GM12892 (cell line): ENCODE results near the gene ABCB6.
A peak's percentile ranks its signal among the peaks of the same experiment; 100 is the strongest.

Source experiments
- DNase-seq: peaks from one replicate; pipeline ENCODE4 v3.0.0; 2011; ENCODE audit not compliant: insufficient read length
- FAIRE-seq: peaks from 2 replicates; lab custom pipeline; 2011; peaks lifted over from hg19 to GRCh38; lab: Jason Lieb, UNC
- POLR2A ChIP-seq: IDR thresholded peaks from 2 replicates; pipeline ENCODE4 v1.6.1; 2011; ENCODE audit warnings: low read depth, low read length, control low read depth
- POLR2AphosphoS5 ChIP-seq: IDR thresholded peaks from 2 replicates; pipeline ENCODE4 v1.6.1; 2011; ENCODE audit warnings: low read depth, low read length, control low read depth
- TAF1 ChIP-seq: IDR thresholded peaks from 2 replicates; pipeline ENCODE4 v1.6.1; 2011; ENCODE audit warnings: low read depth, mild to moderate bottlenecking, control low read depth, low read length, borderline replicate concordance

ABCB6 gene

DNA sequence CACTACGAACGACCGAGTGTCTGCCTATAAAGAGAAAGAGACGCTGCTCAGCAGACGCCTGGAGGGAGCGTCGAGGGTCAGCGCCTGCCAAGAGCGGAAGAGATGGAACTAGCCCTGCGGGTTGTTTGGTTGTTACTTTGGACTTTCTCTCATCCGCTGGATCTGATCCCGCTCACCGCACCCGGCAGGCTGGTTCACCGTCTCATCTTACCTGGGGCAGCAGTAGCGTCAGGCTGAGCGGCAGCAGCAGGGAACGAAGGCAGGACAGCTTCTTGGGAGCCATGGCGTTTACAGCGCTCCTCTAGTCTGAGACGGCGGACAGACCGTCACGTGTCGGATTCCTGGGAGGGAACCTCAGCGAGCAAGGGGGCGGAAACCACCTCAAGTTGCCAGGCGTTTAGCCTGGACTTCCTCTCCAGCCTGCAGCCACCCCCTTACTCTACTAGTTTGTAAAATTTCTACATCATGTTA lies 24.6 kb upstream of the ABCB6 start:
- TF ChIP-seq POLR2AphosphoS5, result no peak
- TF ChIP-seq POLR2A, result no peak
- no peak for TF ChIP-seq TAF1
- FAIRE-seq, result no peak
- DNase-seq, result no peak

DNA sequence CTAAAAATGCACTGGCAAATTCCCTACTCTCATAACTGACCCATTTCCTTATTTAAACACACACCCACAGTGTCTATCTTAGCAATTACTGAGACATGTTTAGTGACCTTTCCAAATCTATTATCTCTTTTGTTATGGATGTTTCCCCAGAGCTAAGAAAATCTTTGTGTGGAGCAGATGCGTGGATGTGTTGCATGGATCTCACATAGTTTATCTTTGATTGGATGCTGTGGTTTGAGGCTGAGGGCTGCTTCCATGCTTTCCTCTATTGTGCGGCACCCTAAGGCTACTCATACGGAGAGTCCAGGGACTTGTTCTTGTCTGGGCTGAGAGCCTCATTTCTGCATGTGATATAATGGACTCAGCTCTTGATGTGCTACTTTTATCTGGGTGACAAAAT lies 15.6 kb upstream of the ABCB6 start:
- no peak for FAIRE-seq

GRCh38 chr2:219230059-219230540 lies 11.3 kb upstream of the ABCB6 start:
- FAIRE-seq (no peak), DNase-seq (no peak)
- TF ChIP-seq TAF1, result no peak
- TF ChIP-seq POLR2AphosphoS5, result no peak
- no peak for TF ChIP-seq POLR2A

More for the DNA sequence above, 15.6 kb upstream of the ABCB6 start:
- DNase-seq, result no peak
- TF ChIP-seq TAF1 (no peak), POLR2A (no peak), POLR2AphosphoS5 (no peak)

DNA sequence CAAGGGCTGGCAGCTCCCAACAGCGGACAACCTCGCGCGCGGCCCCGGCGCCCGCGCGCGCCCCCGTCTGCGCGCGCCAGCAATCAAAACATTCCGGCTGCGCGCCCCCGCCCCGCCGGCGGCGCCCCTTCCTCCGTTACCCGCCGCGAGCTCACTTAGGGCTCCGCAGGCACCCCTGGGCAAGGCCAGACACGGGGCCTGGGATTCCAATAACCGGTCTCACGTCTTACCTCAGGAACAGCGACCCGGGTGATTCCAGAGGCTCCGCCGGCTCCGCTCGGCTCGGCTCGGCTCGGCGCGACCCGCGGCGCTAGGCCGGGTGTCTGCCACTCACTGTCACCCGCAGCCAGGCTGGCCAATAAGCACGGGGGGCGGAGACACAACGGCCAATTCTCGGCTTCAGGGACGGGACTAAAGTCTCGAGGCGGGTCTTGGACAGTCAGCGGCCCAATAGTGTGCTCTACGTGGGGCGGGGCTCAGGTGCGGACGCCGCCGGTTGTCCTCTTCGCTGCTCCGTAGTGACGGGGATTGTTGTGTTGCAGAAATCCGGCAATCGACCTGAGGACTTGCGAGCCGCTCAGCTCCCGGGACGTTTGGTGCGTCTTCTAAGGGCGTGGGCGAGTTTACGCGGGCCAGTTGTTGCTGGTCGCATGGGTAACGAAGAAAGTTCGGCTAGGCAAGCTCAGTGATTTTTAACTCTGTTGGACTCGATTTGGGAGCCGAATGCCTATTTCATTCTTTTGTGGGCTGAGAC lies 10.7 kb upstream of the ABCB6 start, which contains the start of the genes ANKZF1 and ATG9A:
TSS of gene ANKZF1 (plus strand) at position 502 of the 754 bp plus-strand sequence. CDS start 452 bp downstream, outside the sequence.
TSS of gene ATG9A (minus strand) at position 332 of the 754 bp plus-strand sequence. CDS start 1,612 bp downstream, outside the sequence.
- FAIRE-seq, result peak; percentile 99
- TF ChIP-seq TAF1 (peak; percentile 64; the same call in 1 of the 2 replicates), POLR2A (peak; percentile 84), POLR2AphosphoS5 (peak; percentile 68)
- DNase-seq, result peak; percentile 99

DNA sequence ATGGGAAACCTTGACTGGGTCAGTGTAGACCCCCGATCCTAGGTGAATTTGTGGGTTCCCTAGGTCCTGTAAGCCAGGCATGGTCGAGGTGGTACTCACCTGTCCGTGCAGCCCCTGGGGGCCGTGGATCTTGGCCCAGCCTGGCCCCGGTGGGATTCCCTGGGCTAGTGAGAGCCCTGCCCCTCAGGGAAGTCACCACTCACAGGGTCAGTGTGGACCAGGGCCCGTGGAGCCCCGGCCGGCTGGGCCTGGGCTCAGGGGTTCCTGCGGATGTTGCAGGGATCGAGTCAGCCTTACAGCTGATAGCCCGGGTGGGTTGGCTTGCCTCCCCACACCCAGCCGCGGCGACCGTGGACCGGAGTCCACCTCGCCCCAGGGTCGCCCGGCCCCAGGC lies 10.2 kb upstream of the ABCB6 start:
- FAIRE-seq (no peak), DNase-seq (no peak)
- TF ChIP-seq POLR2AphosphoS5 (no peak), TAF1 (no peak), POLR2A (no peak)

DNA sequence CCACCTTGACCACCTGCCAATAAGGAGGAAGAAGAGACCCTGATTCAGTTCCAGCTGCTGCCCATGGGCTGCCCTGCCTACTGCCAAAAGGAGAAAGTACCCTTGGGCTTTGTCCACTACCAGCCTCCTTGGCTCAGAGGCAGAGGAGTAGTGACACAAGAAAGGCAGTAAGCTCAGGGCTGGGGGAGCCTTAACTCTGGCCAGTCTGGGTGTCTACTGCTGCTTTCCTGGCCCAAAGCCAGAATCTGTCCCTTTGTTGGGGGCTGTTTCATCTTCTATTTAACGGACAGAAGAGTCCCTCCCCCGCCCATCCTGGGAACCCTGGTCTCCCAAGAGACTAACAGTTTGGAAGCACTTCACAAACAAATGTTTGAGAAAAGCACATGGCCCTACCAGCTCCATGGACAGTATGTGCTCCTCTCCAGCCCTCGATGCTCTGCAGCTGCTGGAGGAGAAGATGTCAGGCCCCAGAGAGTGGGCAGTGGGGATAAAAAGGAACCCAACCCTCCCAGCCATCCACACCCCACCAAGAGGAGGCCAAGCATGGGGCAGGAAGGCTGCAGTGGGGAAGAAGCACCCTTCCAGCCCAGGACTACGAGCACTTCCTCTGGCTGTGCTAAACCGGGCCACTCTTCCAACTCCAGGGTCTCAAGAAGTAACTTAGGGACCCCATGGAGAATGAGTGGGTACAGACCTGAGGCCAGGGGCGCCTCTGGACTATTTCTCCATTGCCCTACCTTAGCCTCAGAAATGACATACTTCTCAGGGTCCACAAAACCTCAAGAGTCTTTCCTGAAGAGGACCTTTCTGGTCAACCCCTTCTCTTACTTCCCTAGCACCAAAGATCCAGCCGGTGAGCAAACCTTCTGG lies 9.5 kb upstream of the ABCB6 start:
- FAIRE-seq (peak; percentile 33), DNase-seq (no peak)
- TF ChIP-seq TAF1, result no peak
- TF ChIP-seq POLR2A, result no peak
- TF ChIP-seq POLR2AphosphoS5, result no peak

GRCh38 chr2:219225350-219225749 lies 6.6 kb upstream of the ABCB6 start:
- TF ChIP-seq POLR2AphosphoS5 (no peak), TAF1 (no peak), POLR2A (no peak)
- FAIRE-seq (no peak), DNase-seq (no peak)

GRCh38 chr2:219223831-219224610 lies 5.3 kb upstream of the ABCB6 start:
- TF ChIP-seq POLR2AphosphoS5, result no peak
- TF ChIP-seq POLR2A, result no peak
- no peak for TF ChIP-seq TAF1
- no peak for DNase-seq
- FAIRE-seq, result no peak

DNA sequence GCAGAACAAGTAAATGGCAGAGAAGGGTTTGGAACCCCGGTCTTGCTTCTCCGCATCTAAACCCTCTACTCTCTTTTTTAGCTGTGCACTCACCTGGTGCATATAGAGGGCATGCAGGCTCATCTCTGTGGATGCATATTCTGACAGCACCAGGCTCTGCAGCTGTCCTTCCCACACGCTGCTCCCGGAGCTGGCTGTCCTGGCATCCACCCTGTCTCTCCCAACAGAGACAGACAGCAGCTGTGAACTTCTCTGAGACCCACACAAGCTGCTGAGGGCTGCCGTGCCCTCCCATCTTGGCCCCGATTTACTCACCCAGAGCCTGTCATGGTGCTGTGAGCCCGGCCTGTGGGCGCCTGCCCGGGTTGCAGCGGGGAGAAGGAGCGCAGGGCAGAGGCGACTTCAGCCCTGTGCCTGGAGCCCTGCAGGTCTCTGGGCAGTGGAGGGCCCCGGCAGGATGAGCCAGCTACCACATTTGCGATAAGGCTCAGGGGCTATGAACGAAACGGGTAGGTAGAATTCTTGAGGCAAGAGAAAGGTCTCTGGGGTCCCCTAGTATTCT lies 3.3 kb upstream of the ABCB6 start:
- DNase-seq (no peak), FAIRE-seq (no peak)
- TF ChIP-seq POLR2A (no peak), TAF1 (no peak), POLR2AphosphoS5 (no peak)

GRCh38 chr2:219220652-219221402 lies 2.1 kb upstream of the ABCB6 start:
- no peak for DNase-seq
- TF ChIP-seq POLR2A (no peak), TAF1 (no peak), POLR2AphosphoS5 (no peak)
- FAIRE-seq, result no peak
